Gastroesophageal sphincter (tissue), 3 donors: ENCODE measurements around the gene CFTR.

ENCODE experiments used
- CTCF ChIP-seq, 4 experiments: fragments of 200-600 bp in 2 of 4; fragments of 450-650 bp in 2 of 4; sonication (generic) in 1 of 4; IDR thresholded peaks; one replicate each; pipeline ENCODE4 v1.5.1; 2017 to 2019; ENCODE audit warnings: antibody characterized with exemption in 4 of 4, mild to moderate bottlenecking in 2 of 4, moderate library complexity in 2 of 4
- EP300 ChIP-seq: sonication (generic); formaldehyde crosslinking; IDR thresholded peaks from one replicate; pipeline ENCODE4 v1.6.1; 2017; ENCODE audit warnings: antibody characterized with exemption, mild to moderate bottlenecking
- POLR2A ChIP-seq, 2 donors: fragments of 450-650 bp; IDR thresholded peaks; one replicate each; pipeline ENCODE4 v1.6.1; 2017; ENCODE audit warnings: antibody characterized with exemption in 2 of 2, mild to moderate bottlenecking in 2 of 2, moderate library complexity in 1 of 2

GRCh38 chr7:117495308-117495707 lies 15.5 kb downstream of the CFTR start:
- no peak for TF ChIP-seq CTCF (IDR thresholded peaks at IDR 0.05)
- TF ChIP-seq POLR2A (IDR thresholded peaks at IDR 0.05) = no peak
- TF ChIP-seq EP300 = no peak
